Measurements from ENCODE around the gene FARSB.

The FARSB gene

DNA sequence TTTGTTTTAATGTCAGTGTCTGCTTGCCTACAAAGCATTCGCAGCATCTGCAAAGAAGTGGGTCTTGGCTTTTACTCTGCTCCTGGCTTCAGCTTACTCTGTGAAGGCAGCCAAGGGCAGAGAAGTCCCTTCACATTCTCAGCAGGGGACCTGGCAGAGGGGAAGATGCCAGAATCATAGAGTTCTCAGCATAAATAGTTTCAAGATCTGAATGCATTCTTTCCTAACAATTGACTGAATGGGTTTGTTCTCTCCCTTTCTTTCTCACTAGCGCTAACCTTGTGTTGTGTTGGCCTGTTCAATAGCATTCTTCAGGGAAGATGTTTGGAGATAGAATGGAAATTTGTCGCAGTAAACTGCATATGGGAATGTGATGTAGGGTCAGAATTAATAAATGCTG is 106.9 kb downstream of the FARSB start:
- no peak for DNase-seq

DNA sequence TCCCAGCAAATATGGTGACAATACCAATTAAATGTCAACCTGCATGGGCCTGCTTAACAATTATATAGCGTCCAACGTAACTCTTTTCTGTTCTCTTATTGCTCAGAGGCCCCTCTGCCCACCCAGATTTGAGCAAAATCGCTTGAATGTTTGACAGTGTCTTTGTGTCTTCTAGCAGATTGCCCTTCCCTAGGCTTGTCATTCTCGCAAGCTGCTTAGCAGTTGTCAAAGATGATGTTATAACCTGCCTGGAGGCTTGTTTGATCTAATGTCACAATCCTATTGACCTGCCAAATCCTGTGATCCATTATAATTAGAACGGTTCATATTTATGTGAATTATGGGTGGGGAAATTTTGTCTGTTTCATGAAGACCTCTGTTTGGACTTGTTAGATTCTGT is 108.8 kb downstream of the FARSB start:
- peak in 2 of 3 experiments; percentile 38 to 68 for DNase-seq

DNA sequence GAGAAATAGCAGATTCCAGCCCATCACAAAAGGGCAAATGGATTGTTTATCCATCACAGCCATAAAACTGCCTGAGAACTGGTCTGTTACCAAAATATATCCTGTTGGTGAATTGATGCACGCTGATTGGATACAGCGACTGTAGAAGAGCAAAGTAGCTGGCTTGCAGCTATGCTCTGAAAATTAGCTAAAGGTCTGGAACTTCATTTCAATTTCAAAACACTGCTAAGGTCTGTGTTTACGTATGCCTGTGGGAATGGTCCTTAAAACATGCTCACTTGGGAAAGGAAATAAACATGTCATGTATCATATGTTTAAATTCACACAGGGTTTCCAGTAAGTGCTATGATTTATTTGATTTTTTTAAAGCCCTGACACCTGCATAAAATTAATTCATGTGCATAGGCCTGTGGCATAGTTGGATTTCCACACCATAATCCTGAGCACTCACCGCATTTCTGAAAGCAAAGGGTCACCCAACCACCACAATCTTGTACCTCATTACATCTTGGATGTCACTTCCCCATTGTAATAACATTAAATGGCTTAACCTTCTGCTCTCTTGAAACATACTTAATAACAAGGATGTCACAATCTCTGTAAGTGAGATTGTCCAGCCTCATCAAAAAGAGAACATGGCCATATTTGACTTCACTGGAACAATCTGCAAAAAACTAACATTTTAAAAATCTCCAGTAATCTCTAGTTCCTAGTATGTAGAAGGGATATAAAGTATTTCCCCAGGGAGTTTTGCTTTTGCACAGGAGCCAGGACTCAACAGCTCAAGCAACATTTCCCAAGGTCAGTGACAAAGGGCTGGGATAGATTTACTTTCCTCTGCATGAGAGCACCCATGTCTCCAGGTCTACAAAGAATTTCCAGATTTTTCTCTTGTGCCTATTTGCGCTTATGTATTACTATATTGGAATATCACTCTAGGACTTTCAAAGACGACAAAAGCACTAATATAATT is 109.8 kb downstream of the FARSB start:
- DNase-seq = peak in 2 of 3 experiments; percentile 36 to 71

DNA sequence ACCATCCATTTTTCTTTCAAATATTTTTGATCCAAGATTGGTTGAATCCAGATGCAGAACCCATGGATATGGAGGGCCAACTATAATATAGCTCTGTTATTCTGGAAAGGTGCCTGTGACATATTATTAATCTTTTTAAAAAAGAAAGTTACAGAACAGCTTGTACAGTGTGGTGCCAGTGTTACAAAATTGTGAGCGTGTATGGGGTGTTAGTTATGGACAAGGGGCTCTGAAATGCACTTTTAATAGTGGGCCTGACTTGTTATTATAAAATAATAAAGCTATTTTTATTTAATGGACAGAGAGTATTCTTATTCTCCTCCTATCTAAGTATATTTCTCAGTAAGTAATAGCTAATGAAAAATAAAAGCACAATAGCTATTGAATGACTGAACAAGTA is 111.2 kb downstream of the FARSB start:
- DNase-seq = no peak

DNA sequence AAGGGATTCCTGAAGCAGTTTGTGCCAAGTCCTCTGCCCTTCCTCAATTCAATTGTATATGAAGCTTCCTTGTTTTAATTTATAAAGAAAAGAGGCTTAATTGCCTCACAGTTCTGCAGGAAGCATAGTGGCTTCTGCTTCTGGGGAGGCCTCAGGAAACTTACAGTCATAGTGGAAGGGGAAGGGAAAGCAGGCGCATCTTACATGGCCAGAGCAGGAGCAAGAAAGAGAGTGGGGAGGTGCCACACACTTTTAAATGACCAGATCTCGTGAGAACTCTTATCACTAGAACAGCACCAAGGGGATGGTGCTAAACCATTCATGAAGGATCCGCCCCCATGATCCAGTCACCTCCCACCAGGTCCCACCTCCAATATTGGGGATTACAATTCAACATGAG is 117.4 kb downstream of the FARSB start:
- DNase-seq = no peak

DNA sequence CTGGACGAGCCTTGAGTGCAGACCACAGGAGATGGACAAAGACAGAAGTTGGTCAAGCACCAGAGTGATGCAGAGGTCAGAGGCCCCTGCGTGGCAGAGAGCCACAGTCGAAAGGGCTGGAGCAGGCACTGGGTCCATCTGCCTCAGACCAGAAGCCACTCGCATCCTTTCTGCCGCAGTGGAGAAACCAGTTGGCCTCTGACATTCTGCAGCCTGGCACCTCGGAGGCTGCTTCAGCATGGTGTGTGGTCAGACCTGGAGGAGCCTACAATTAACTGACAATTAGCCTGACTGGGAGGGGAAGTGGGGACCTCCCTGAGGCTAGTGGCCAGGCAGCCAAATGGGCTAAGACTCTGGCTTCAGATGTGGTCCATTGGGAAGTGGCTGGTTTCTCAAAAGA is 120.4 kb downstream of the FARSB start:
- peak in 2 of 3 experiments; percentile 17 to 77 for DNase-seq

DNA sequence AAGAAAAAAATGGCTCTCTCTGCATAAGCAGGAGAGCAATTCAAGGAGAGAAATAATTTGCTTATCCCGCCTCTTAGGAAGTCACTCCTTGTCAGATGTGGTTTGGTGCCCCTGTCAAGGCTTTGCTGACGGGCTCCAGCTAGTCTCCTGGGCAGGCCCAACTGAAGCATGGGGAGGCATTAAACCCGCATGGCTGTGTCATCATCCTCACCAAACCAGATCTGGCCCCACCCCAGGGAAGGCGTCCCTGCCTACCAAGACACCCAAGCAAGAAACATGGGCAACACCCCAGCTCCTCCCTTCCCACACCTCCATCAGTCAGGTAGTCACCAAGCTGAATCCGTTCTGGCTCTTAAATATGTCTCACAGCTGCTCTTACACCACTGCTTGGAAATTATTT is 123.6 kb downstream of the FARSB start:
- no peak for DNase-seq

DNA sequence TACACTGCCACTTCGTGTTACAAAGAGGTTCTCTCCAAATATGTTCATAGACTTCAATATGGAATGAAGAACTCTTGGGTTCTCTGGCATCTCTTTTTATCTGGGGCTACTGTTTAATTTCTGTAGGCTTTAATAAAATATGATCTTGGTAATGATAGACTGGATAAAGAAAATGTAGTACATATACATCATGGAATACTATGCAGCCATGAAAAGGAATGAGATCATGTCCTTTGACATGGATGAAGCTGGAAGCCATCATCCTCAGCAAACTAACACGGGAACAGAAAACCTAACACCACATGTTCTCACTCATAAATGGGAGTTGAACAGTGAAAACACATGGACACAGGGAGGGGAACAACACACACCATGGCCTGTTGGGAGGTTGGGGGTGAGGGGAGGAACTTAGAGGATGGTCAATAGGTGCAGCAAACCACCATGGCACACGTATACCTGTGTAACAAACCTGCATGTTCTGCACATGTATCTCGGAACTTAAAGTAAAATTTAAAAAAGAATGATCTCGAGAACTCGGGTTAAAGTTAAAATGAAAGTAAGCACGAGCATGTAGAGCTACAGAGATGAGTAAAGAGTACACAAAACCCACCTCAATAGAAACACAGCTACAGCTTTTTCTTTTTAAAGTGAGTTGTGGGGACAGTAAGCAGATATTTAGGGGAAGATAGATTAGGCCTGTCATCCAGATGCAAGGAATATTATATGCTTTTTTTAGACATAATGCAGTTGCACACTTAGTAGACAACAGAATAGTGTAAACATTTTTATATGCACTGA is 129.2 kb downstream of the FARSB start:
- no peak for DNase-seq

DNA sequence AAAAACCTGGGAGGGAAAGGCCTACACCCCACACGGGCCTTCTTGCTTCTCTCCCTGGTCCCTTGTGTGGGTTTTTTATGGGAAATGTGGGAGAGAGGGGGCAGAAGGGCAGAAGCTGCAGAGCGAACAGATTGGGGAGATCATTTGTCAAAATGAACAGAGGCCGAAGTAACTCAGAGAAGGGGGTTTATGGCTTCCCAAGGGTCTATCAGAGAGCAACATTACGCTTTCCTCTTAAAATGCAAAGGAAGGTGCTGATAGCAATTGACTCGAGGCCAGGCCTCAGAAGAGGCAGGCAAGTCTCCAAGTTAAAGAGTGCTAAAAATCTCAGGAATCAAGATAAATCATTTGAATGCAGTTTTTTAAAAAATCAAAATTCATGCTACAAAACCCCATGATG is 130.1 kb downstream of the FARSB start:
- no peak for DNase-seq

DNA sequence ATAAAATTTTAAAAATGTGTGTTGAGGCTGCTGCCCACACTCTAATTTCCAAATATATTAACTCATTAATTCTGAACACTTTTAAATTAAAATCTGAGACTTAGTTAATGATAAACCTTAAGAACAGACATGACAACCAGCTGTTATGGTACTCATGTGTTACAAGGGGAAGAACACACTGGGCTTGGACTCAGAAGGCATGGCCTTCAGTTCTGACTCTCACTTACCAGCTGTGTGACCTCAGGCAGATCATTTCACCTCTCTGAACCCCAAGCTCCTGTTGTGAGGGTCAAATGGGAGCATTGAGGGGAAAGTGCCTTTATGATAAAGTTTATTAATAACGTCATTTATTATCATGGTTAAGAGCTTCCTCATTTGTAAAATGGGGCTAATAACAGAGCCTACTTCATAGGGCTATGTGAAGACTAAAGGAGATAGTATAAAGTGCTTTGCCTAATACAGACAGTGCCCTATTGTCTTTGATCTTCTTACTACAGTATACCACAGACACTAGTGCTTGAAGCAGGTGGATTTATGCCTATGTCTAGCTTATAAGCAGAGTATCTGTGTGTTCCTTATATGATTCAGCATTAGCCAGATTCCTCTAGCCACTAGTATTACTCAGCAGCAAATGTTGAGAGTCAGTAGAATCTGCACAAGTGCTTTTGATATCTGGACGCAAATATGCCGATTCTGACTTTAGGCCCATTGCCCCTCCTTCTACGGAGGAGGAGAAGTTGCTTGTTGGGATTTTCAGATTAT is 131.9 kb downstream of the FARSB start:
- no peak for DNase-seq

DNA sequence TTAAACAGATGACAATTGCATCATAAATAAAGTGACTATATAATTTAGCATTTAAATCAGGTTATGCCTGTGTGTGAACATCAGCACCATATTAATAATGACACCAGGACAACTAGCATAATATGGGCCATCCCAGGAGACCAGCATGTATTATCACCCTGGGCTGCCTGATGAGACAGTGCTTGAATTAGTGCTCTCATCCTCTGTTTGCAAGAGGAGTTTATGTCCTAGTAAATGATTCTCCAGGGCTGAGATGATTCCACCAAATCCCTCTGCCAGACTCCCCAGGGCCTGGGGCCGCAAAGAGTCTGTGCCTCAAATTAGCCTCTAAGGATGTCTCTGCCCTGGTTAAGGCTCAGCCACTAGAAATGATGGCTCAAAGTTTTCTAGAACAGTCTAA is 133.8 kb downstream of the FARSB start:
- DNase-seq = no peak

DNA sequence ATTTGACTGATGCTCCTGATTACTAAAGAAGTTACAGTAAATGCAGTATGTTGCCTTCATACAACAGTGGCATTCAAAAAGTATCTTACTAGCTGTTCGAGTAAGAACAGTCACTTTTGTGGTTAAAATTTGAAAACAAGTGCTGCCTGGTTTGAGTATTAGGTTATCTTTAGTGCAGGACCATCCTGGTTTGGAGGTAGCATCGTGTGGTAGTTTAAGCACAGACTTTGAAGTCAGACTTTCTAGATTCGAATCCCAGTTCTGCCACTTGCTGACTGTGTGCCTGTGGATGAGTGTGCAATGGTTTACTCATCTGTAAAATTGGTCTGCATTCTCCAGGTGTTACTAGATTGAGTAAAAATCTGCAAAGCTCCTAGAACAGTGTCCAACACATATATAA is 134.8 kb downstream of the FARSB start:
- DNase-seq = no peak
